ENCODE data around the gene CRYZL1.

Gene CRYZL1

GRCh38 chr21:33560965-33561364, 80.6 kb downstream of the CRYZL1 start:
- DNase-seq (ENCODE audit: low read depth), result no peak

GRCh38 chr21:33559813-33560212, 81.7 kb downstream of the CRYZL1 start:
- DNase-seq (ENCODE audit: low read depth), result no peak

DNA sequence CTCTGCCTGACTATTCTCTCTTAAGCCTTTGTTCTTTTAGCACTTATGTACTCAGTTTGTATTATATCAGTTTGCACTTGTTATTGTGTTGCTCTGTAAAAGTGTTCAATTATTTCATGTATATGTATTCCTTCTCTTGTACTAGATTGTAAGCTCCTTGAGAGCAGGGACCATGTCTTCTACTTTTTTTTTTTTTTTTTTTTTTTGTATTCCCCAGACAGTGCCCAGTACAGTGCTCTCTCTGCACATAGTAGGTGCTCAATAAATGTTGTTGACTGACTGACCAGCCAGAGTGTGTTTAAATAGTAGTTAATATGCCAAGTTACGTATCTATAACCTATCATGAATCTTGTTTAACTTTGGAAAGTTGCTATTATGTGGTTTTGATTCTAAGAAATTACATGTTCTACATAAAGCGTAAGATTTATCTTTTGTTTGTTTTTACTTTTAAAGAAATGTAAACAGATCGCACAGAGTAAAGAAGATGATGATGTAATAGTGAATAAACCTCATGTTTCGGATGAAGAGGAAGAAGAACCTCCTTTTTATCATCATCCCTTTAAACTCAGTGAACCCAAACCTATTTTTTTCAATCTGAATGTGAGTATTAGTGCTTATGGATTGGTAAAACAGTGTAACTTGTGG, 82.6 kb downstream of the CRYZL1 start:
- no peak for DNase-seq (ENCODE audit: low read depth)

- no peak for DNase-seq (ENCODE audit: low read depth)
Observed at GRCh38 chr21:33557447-33557846, 84.1 kb downstream of the CRYZL1 start.

DNA sequence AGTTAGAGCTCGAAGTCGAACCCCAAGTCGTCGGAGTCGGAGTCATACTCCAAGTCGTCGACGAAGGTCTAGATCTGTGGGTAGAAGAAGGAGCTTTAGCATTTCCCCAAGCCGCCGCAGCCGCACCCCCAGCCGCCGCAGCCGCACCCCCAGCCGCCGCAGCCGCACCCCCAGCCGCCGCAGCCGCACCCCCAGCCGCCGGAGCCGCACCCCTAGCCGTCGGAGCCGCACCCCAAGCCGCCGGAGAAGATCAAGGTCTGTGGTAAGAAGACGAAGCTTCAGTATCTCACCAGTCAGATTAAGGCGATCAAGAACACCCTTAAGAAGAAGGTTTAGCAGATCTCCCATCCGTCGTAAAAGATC, 86.6 kb downstream of the CRYZL1 start:
- DNase-seq (ENCODE audit: low read depth), result no peak

- DNase-seq (ENCODE audit: low read depth), result no peak
Observed at GRCh38 chr21:33554236-33554981, 87.1 kb downstream of the CRYZL1 start.

- no peak for DNase-seq (ENCODE audit: low read depth)
Observed at GRCh38 chr21:33552999-33553598, 88.4 kb downstream of the CRYZL1 start.

DNA sequence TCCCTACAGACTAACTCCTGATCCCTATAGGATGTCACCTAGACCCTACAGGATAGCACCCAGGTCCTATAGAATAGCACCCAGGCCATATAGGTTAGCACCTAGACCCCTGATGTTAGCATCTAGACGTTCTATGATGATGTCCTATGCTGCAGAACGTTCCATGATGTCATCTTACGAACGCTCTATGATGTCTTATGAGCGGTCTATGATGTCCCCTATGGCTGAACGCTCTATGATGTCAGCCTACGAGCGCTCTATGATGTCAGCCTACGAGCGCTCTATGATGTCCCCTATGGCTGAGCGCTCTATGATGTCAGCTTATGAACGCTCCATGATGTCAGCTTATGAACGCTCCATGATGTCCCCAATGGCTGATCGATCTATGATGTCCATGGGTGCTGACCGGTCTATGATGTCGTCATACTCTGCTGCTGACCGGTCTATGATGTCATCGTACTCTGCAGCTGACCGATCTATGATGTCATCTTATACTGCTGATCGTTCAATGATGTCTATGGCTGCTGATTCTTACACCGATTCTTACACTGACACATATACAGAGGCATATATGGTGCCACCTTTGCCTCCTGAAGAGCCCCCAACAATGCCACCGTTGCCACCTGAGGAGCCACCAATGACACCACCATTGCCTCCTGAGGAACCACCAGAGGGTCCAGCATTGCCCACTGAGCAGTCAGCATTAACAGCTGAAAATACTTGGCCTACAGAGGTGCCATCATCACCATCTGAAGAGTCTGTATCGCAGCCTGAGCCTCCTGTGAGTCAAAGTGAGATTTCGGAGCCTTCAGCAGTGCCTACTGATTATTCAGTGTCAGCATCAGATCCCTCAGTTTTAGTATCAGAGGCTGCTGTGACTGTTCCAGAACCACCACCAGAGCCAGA, 89.2 kb downstream of the CRYZL1 start:
- no peak for DNase-seq (ENCODE audit: low read depth)

GRCh38 chr21:33551664-33552063, 89.9 kb downstream of the CRYZL1 start:
- no peak for DNase-seq (ENCODE audit: low read depth)

DNA sequence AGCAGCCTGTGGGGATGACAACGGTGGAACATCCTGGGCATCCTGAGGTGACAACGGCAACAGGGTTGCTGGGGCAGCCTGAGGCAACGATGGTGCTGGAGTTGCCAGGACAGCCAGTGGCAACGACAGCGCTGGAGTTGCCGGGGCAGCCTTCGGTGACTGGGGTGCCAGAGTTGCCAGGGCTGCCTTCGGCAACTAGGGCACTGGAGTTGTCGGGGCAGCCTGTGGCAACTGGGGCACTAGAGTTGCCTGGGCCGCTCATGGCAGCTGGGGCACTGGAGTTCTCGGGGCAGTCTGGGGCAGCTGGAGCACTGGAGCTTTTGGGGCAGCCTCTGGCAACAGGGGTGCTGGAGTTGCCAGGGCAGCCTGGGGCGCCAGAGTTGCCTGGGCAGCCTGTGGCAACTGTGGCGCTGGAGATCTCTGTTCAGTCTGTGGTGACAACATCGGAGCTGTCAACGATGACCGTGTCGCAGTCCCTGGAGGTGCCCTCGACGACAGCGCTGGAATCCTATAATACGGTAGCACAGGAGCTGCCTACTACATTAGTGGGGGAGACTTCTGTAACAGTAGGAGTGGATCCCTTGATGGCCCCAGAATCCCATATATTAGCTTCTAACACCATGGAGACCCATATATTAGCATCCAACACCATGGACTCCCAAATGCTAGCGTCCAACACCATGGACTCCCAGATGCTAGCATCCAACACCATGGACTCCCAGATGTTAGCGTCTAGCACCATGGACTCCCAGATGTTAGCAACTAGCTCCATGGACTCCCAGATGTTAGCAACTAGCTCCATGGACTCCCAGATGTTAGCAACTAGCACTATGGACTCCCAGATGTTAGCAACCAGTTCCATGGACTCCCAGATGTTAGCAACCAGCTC, 90.5 kb downstream of the CRYZL1 start:
- no peak for DNase-seq (ENCODE audit: low read depth)

GRCh38 chr21:33549848-33550771, 91.4 kb downstream of the CRYZL1 start:
- DNase-seq (ENCODE audit: low read depth), result no peak

GRCh38 chr21:33546086-33546485, 95.5 kb downstream of the CRYZL1 start:
- DNase-seq (ENCODE audit: low read depth), result no peak

DNA sequence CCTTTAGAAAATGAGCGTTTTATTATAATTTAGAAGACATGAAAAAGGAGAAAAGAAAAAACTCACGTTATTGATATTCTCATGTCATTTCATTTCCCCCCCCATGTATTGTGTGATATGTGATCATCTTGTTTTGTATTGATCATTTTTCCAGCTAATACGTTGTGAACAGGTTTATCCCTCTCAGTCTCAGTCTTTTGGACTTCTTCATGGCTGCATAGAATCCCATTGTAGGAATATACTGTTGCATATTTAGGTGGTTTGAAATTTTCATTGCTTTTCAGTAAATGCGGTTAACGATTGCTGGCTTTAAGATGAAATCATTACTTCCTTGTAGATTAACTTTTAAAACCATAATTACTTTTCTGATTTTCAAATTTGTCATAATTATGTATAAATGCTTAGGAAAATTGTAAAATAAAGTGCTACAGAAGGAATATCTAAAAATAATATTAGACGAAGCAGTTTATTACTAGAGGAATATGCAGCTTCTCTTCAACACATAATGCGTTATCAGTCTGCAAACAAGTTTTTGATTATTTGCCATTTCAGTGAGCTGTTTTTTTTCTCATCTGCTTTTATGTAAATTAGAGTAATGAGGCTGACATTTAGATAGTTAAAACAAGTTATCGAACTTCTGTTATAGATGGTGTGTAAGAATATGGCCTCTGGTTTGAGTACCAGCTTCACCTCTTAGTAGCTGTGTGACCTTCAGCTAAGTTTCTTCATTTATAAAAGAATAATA, 96.9 kb downstream of the CRYZL1 start:
- DNase-seq (ENCODE audit: low read depth), result no peak

DNA sequence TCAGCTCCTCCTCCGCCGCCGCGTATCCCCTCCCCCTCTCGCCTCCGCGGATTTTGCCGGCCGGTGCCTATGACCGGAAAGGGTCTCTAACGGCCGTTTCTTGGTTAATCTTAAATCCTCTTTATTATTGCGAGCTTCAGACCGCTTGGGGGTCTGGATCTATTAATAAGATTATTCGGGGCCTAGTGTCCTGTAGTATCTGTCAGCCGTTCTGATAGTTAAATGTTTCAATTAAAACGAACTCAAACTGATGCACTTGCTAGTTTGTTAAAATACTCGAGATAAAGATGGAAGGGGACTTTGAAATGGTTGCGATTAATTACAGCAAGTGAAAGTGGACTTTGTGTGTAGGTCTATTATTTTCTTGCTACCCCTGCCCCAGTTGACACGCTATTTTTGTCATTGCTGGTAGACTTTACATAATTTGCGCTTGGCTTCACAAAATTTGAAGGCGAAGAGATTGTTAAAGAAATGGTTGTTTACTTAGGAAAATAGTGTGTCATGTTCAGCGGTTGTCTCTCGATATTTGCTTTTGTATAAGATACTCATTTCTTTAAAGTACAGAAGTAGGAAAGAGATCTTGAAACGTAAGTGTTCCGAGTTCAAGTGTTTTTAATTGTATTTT, 97.9 kb downstream of the CRYZL1 start:
- DNase-seq (ENCODE audit: low read depth), result peak; percentile 29

DNA sequence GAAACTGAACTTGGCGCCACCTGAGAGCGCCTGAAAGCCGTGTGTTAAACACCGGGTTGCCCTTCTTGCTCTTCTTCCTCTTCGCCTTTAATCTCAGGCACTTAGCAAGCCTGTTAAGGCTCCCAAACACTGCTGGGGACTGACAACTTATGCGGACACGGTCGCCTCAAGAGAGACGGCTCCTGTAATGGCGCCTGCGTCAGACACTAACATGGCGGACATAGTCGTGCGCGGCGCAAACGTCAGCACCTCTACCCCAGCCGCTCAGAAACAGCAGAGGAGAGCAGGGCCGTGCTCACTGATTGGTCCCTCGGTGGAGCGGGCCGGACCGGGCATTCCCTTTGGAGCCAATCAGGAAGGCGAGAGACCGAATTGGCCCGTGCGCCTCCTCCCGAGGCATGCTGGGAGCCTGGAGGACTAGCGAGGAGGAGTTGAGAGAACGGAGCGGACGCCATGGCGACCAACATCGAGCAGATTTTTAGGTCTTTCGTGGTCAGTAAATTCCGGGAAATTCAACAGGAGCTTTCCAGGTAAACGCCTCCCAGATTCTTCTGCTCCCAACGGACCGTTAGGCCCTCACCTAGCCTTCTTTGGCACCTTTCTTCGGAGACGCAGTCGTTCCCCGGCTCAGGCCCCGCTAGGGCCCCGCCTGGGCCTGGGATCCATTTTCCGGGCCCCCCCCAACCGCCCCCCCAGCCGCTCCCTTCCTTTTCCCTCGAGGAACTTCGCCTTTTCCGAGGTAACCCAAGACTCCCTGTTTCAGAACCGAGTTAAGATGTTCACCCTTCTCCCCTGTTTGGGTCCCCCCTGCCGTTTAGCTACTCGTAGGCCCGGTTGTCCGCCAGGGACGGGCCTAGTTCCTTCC, 98.7 kb downstream of the CRYZL1 start, which contains the start of gene SON:
Gene SON, plus strand, starts transcription at position 399 of the 865 bp plus-strand sequence. Its CDS starts 55 bp downstream, at position 454.
- peak; percentile 98 for DNase-seq (ENCODE audit: low read depth)

DNA sequence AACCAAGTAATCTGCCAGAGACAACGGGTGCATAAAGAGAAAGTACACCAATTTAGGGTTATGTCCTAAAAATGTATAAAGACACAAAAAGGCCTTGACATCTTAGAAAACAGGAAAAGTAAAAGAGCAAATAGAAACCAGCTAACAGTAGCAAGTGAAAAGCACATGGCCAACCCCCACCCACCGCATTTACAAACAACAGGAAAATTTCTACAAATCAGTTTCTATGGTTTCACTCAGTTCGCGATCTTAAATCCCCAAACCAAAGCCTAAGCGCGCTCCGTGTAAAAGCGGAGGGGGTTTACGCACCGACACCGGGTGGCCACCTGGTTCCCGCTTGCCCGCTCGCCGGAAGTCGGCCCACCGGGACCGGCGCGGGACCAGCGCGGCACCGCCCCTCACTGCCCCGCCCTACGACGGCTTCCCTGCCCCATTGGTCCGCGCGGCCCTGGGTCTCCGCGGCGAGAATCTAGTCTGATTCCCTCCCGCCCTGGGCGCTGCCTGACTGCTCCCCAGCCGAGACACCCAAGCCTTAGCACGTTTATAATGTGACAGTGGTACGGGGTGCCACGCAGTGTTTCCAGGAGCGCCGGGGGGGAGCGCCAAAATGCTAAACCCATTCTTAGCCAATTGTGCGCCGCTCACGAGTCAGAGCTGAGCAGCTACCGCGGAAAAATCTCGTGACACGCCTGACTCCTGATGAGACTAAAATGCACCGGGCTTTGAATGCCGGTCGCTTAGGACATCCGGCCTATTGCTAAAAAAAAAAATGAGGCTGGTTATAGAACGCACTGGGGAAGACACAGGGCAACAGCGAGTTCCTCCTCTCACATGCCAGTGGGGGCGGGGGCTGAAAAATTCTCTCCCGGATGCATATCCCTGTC, 99.5 kb downstream of the CRYZL1 start, which contains the start of gene GART:
Gene GART, minus strand, starts transcription at position 362 of the 884 bp plus-strand sequence. CDS start 2,802 bp downstream, outside the sequence.
- peak; percentile 75 for DNase-seq (ENCODE audit: low read depth)

Measured in T-helper 22 cell (primary cell).